CD14-positive monocyte (primary cell): ENCODE data around the gene EPS15. TPM values are rescaled to one million over a fixed set of nuclear protein-coding genes. Genes with fewer than 3 reads are reported as not detected.

Experiments used
- DNase-seq, 3 donors: peaks; one replicate each; pipeline ENCODE4 v3.0.0-alpha.2; 2011 to 2022
- H2AFZ ChIP-seq: 2 replicates; pipeline ENCODE4 v1.6.0; 2012; ENCODE audit warnings: mild to moderate bottlenecking, low read depth, low read length, inconsistent platforms; ENCODE audit not compliant: insufficient read depth, poor library complexity, severe bottlenecking
- H3K27ac ChIP-seq, 2 donors: 1 replicate in 1 of 2; 2 replicates in 1 of 2; pipeline ENCODE4 v1.5.1; 2012 to 2013; ENCODE audit warnings: low read length in 2 of 2, control low read depth in 1 of 2, inconsistent platforms in 1 of 2, low read depth in 1 of 2, mild to moderate bottlenecking in 1 of 2
- H3K27me3 ChIP-seq, 2 donors: one replicate each; pipeline versions ENCODE4 v1.6.0 to v1.6.1; 2011 to 2013; ENCODE audit warnings: low read length in 2 of 2; ENCODE audit not compliant: control insufficient read depth in 2 of 2, insufficient read depth in 2 of 2
- H3K36me3 ChIP-seq, 2 donors: replicated peaks in 1 of 2; 1 replicate in 1 of 2; 2 replicates in 1 of 2; pipeline versions ENCODE4 v1.5.1 to v1.6.1; 2012 to 2013; ENCODE audit warnings: low read length in 2 of 2, control low read depth in 1 of 2, inconsistent platforms in 1 of 2, mild to moderate bottlenecking in 1 of 2; ENCODE audit not compliant: insufficient read depth in 2 of 2, control insufficient read depth in 1 of 2
- H3K4me1 ChIP-seq, 2 donors: 1 replicate in 1 of 2; 2 replicates in 1 of 2; pipeline versions ENCODE4 v1.5.1 to v1.6.1; 2012 to 2013; ENCODE audit warnings: low read length in 2 of 2, control low read depth in 1 of 2, inconsistent platforms in 1 of 2, mild to moderate bottlenecking in 1 of 2, moderate library complexity in 1 of 2; ENCODE audit not compliant: insufficient read depth in 2 of 2, control insufficient read depth in 1 of 2
- H3K4me2 ChIP-seq: replicated peaks from 2 replicates; pipeline ENCODE3; 2012; ENCODE audit warnings: low read length, moderate library complexity, mild to moderate bottlenecking; ENCODE audit not compliant: poor library complexity, severe bottlenecking; ENCODE audit errors: extremely low read depth
- H3K4me3 ChIP-seq, 3 experiments: fragments of 200-600 bp in 1 of 3; sonication (generic) in 1 of 3; replicated peaks in 1 of 3; 1 replicate in 2 of 3; 2 replicates in 1 of 3; pipeline ENCODE4 v1.5.1; 2011 to 2013; ENCODE audit warnings: low read length in 3 of 3, mild to moderate bottlenecking in 3 of 3, control low read depth in 2 of 3, low read depth in 2 of 3, inconsistent platforms in 1 of 3, moderate library complexity in 1 of 3
- H3K79me2 ChIP-seq: 2 replicates; pipeline ENCODE4 v1.6.0; 2012; ENCODE audit warnings: mild to moderate bottlenecking, control low read depth, inconsistent platforms, low read length, moderate library complexity; ENCODE audit not compliant: insufficient read depth
- H3K9ac ChIP-seq: 2 replicates; pipeline ENCODE4 v1.6.0; 2017; ENCODE audit warnings: low read length, mild to moderate bottlenecking; ENCODE audit not compliant: insufficient read depth, poor library complexity, severe bottlenecking
- H3K9me3 ChIP-seq, 2 donors: replicated peaks in 1 of 2; 1 replicate in 1 of 2; 2 replicates in 1 of 2; pipeline versions ENCODE4 v1.5.1 to v1.6.1; 2012 to 2013; ENCODE audit warnings: low read length in 2 of 2, control low read depth in 1 of 2; ENCODE audit not compliant: control insufficient read depth in 1 of 2, insufficient read depth in 1 of 2
- H4K20me1 ChIP-seq: 2 replicates; pipeline ENCODE4 v1.6.0; 2012; ENCODE audit warnings: mild to moderate bottlenecking, low read length, control low read depth, moderate library complexity; ENCODE audit not compliant: insufficient read depth
- H3K27ac Mint-ChIP-seq, 7 donors: one replicate each; pipeline ENCODE4 v1.8.0; 2020; ENCODE audit warnings: mild to moderate bottlenecking in 7 of 7, mixed read lengths in 7 of 7, moderate library complexity in 6 of 7, inconsistent platforms in 2 of 7
- H3K27me3 Mint-ChIP-seq, 3 donors: one replicate each; pipeline ENCODE4 v1.8.0; 2021 to 2022; ENCODE audit warnings: low read depth in 3 of 3, mild to moderate bottlenecking in 3 of 3, mixed read lengths in 3 of 3, moderate library complexity in 3 of 3, inconsistent platforms in 1 of 3
- H3K36me3 Mint-ChIP-seq, 2 donors: one replicate each; pipeline ENCODE4 v1.8.0; 2020; ENCODE audit warnings: mixed read lengths in 2 of 2, inconsistent platforms in 1 of 2, mild to moderate bottlenecking in 1 of 2
- H3K4me1 Mint-ChIP-seq: one replicate; pipeline ENCODE4 v1.8.0; 2020; ENCODE audit warnings: mild to moderate bottlenecking, mixed read lengths
- H3K4me3 Mint-ChIP-seq, 2 donors: one replicate each; pipeline ENCODE4 v1.8.0; 2020; ENCODE audit warnings: mild to moderate bottlenecking in 2 of 2, mixed read lengths in 2 of 2, moderate library complexity in 1 of 2
- H3K9me3 Mint-ChIP-seq, 7 donors: one replicate each; pipeline ENCODE4 v1.8.0; 2020 to 2022; ENCODE audit warnings: mixed read lengths in 7 of 7, mild to moderate bottlenecking in 6 of 7, moderate library complexity in 6 of 7, inconsistent platforms in 2 of 7
- WGBS: methylation state at CpG from one replicate; pipeline ENCODE4 v1.1.5; 2013; ENCODE audit warnings: missing lambda C conversion rate; ENCODE audit not compliant: insufficient coverage; 5-methylcytosine and 5-hydroxymethylcytosine counted together
- intact Hi-C, 2 donors: fragments of 100-400 bp; cut with micrococcal nuclease; formaldehyde crosslinking; loops; one replicate each; pipeline versions ENCODE4 v1.15.0 to v1.15.1; 2023
- polyA plus RNA-seq, 3 donors: library from polyadenylated mRNA; depleted of rRNA in 1 of 3; unstranded in 2 of 3; stranded (reverse) in 1 of 3; fragments of 300-500 nt in 2 of 3; fragments of >200 nt in 1 of 3; fragmentation: Illumina TruSeq in 2 of 3; gene quantifications; 1 replicate in 2 of 3; 2 replicates in 1 of 3; pipeline ENCODE4 v1.2.3, GENCODE V29; 2012 to 2021
- TF ChIP-seq, protein P1 (sequence below): fragments of 200-600 bp; IDR thresholded peaks from one replicate; pipeline ENCODE4 v1.8.0; 2022; ENCODE audit warnings: antibody characterized with exemption, mild to moderate bottlenecking

The EPS15 gene
- polyA plus RNA-seq, 3 donors: 26.7 to 53.6 (median 36.4) TPM

DNA sequence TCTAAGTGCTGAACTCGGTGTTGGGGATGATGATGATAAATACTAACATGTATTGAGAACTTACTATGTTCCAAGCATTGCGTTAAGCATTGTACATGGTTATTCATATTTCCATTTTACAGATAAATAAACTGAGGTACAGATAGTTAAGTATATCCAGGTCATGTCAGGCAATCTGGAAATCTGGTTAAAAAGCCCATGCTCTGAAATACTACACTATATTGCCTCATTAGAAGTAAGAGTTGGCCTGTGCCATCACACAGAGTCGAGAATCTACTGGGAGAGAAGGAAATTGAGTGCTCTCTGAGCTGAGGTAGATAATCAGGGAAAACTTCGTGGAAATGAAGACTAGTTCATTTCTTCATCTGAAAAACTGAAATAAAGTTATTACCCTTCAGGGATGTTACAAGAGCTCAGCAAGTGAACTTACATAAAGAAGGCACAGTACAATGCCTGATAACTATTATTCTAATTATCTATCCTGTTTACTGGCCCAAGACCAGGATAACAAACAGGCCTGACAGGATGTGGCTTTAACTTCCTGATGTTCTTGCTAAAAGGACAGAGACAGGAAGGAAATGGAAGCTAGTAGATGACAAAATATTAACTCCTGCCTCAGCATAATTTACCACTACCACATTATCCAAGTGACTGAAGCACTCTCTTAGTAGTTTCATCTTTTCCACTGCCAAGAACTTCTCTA is 85.6 kb downstream of the EPS15 start:
- Mint-ChIP-seq H3K27me3 (no peaks in the 10 kb centered on the region), H3K36me3 (peaks cover 28 to 52% of the 10 kb centered on the region in 2 donors), H3K4me1 (peaks cover 24% of the 10 kb centered on the region), H3K27ac (peak overlapping the region; percentile 56 to 82 (median 69)), H3K4me3 (peak overlapping the region in 1 of 2 donors; percentile 49), H3K9me3 (peaks cover 0 to 7% (median 0%) of the 10 kb centered on the region in 7 donors)
- Histone ChIP-seq H3K4me1 (peaks cover 16 to 22% of the 10 kb centered on the region in 2 donors), H3K9me3 (peaks cover 0 to 6% of the 10 kb centered on the region in 2 donors), H3K9ac (no peak overlapping the region), H3K27me3 (no peaks in the 10 kb centered on the region), H3K4me3 (peak overlapping the region in 1 of 3 experiments; percentile 20), H2AFZ (no peak overlapping the region), H3K79me2 (no peaks in the 10 kb centered on the region), H3K36me3 (peaks cover 31 to 63% of the 10 kb centered on the region in 2 donors), H3K27ac (peak overlapping the region in 1 of 2 donors; percentile 73), H4K20me1 (no peaks in the 10 kb centered on the region), H3K4me2 (peak overlapping the region; percentile 38)
- intact Hi-C loops: no loop called here
- TF ChIP-seq, protein P1, sequence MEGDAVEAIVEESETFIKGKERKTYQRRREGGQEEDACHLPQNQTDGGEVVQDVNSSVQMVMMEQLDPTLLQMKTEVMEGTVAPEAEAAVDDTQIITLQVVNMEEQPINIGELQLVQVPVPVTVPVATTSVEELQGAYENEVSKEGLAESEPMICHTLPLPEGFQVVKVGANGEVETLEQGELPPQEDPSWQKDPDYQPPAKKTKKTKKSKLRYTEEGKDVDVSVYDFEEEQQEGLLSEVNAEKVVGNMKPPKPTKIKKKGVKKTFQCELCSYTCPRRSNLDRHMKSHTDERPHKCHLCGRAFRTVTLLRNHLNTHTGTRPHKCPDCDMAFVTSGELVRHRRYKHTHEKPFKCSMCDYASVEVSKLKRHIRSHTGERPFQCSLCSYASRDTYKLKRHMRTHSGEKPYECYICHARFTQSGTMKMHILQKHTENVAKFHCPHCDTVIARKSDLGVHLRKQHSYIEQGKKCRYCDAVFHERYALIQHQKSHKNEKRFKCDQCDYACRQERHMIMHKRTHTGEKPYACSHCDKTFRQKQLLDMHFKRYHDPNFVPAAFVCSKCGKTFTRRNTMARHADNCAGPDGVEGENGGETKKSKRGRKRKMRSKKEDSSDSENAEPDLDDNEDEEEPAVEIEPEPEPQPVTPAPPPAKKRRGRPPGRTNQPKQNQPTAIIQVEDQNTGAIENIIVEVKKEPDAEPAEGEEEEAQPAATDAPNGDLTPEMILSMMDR: no peak
- WGBS: no CpG with 5 or more reads among the region's 4 CpGs
- DNase-seq: peak in 2 of 3 donors; percentile 3 to 20

DNA sequence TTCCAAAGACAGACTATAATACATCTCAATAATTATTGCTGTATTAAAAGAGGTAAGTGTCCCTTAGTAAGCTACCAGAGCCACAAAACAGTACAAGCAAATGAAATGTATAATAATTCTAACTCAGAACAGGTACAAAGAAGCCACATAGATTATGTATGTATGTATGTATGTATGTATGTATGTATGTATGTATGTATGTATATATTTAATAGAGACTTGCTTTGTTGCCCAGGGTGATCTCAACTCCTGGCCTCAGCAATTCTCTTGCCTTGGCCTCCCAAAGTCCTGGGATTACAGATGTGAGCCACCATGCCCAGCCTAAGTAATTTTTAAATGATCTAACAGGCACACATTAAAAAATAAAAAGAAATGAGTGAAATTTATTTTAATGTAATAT is 86.9 kb downstream of the EPS15 start:
- TF ChIP-seq, protein P1: no peak
- H3K36me3 Mint-ChIP-seq: peaks cover 38 to 57% of the 10 kb centered on the region in 2 donors
- Histone ChIP-seq H3K79me2 (no peaks in the 10 kb centered on the region), H3K9me3 (peaks cover 0 to 7% of the 10 kb centered on the region in 2 donors), H3K4me2 (no peak overlapping the region), H3K4me1 (peaks cover 16 to 22% of the 10 kb centered on the region in 2 donors), H3K27ac (no peak overlapping the region), H3K36me3 (peaks cover 30 to 70% of the 10 kb centered on the region in 2 donors), H3K27me3 (no peaks in the 10 kb centered on the region), H3K9ac (no peak overlapping the region), H3K4me3 (no peak overlapping the region), H4K20me1 (no peaks in the 10 kb centered on the region), H2AFZ (no peak overlapping the region)
- H3K4me3 Mint-ChIP-seq: no peak overlapping the region
- H3K9me3 Mint-ChIP-seq: peaks cover 0 to 10% (median 0%) of the 10 kb centered on the region in 7 donors
- no peak for DNase-seq
- H3K4me1 Mint-ChIP-seq: peaks cover 24% of the 10 kb centered on the region
- no peaks in the 10 kb centered on the region for H3K27me3 Mint-ChIP-seq
- intact Hi-C loops: no loop called here
- peak overlapping the region in 1 of 7 donors; percentile 69 for H3K27ac Mint-ChIP-seq
